Measurements from ENCODE around the gene SH3BP5L.

- TF ChIP-seq CTCF (conservative IDR thresholded peaks at IDR 0.05 in 1 of 2, IDR thresholded peaks at IDR 0.05 in 1 of 2; ENCODE audit: low read depth in 1 of 2, low read length in 2 of 2) (no peak), EZH2 (IDR thresholded peaks at IDR 0.05; ENCODE audit: low read length, missing control alignments) (no peak)
Measured at GRCh38 chr1:248843687-248844086, 18.0 kb upstream of the SH3BP5L start.

Measured in fibroblast of lung (primary cell).